Activated CD4-positive, alpha-beta T cell treated with anti-CD3 and anti-CD28 coated beads, Interleukin-2, amount 10 ng/mL, durations not matched to agents 24 days and 14 days (primary cell): ENCODE results near the gene BRD8. TPM values are rescaled to one million over a fixed set of nuclear protein-coding genes. Genes with fewer than 3 reads are reported as not detected.
A peak's percentile ranks its signal among the peaks of the same experiment; 100 is the strongest.

Source experiments
- DNase-seq: peaks from one replicate; pipeline ENCODE4 v3.0.0; 2022
- H3K27ac Mint-ChIP-seq: one replicate; pipeline ENCODE4 v1.8.0; 2022; ENCODE audit warnings: mild to moderate bottlenecking, mixed read lengths
- H3K27me3 Mint-ChIP-seq: one replicate; pipeline ENCODE4 v1.8.0; 2022; ENCODE audit warnings: mixed read lengths
- H3K36me3 Mint-ChIP-seq: one replicate; pipeline ENCODE4 v1.8.0; 2022; ENCODE audit warnings: low read depth, mild to moderate bottlenecking, mixed read lengths
- H3K4me1 Mint-ChIP-seq: one replicate; pipeline ENCODE4 v1.8.0; 2021; ENCODE audit warnings: mixed read lengths
- H3K4me3 Mint-ChIP-seq: one replicate; pipeline ENCODE4 v1.8.0; 2022; ENCODE audit warnings: mild to moderate bottlenecking, moderate library complexity, mixed read lengths
- H3K9me3 Mint-ChIP-seq: one replicate; pipeline ENCODE4 v1.8.0; 2021; ENCODE audit warnings: mixed read lengths
- intact Hi-C: fragments of 100-400 bp; cut with micrococcal nuclease; formaldehyde crosslinking; loops from one replicate; pipeline ENCODE4 v1.15.1; 2023
- total RNA-seq: library from RNA; stranded (reverse); gene quantifications from 2 replicates; pipeline ENCODE4 v1.2.3, GENCODE V29; 2022

Gene BRD8
- total RNA-seq, 1 donor from 2014 or later: 61.1 TPM

GRCh38 chr5:138107213-138107612, 71.2 kb downstream of the BRD8 start:
- no peaks in the 10 kb centered on the region for H3K36me3 Mint-ChIP-seq
- peaks cover 3% of the 10 kb centered on the region for H3K4me1 Mint-ChIP-seq
- no peaks in the 10 kb centered on the region for H3K9me3 Mint-ChIP-seq
- DNase-seq: no peak
- no peak overlapping the region for H3K27ac Mint-ChIP-seq
- H3K4me3 Mint-ChIP-seq: no peak overlapping the region
- intact Hi-C loops: no loop called here
- H3K27me3 Mint-ChIP-seq: peaks cover 15% of the 10 kb centered on the region

GRCh38 chr5:138105709-138106108, 72.7 kb downstream of the BRD8 start:
- no peaks in the 10 kb centered on the region for H3K9me3 Mint-ChIP-seq
- intact Hi-C loops: no loop called here
- peaks cover 3% of the 10 kb centered on the region for H3K4me1 Mint-ChIP-seq
- H3K4me3 Mint-ChIP-seq: no peak overlapping the region
- DNase-seq: no peak
- H3K27ac Mint-ChIP-seq: no peak overlapping the region
- H3K36me3 Mint-ChIP-seq: no peaks in the 10 kb centered on the region
- H3K27me3 Mint-ChIP-seq: peaks cover 13% of the 10 kb centered on the region

GRCh38 chr5:138103319-138103637, 75.2 kb downstream of the BRD8 start:
- no peaks in the 10 kb centered on the region for H3K36me3 Mint-ChIP-seq
- no peak for DNase-seq
- intact Hi-C loops: no loop called here
- H3K4me3 Mint-ChIP-seq: no peak overlapping the region
- peaks cover 10% of the 10 kb centered on the region for H3K27me3 Mint-ChIP-seq
- H3K9me3 Mint-ChIP-seq: no peaks in the 10 kb centered on the region
- no peak overlapping the region for H3K27ac Mint-ChIP-seq
- H3K4me1 Mint-ChIP-seq: peaks cover 3% of the 10 kb centered on the region

GRCh38 chr5:138102454-138103318, 75.7 kb downstream of the BRD8 start:
- DNase-seq: no peak
- no peaks in the 10 kb centered on the region for H3K36me3 Mint-ChIP-seq
- no peaks in the 10 kb centered on the region for H3K9me3 Mint-ChIP-seq
- H3K4me3 Mint-ChIP-seq: no peak overlapping the region
- intact Hi-C loops: no loop called here
- peaks cover 3% of the 10 kb centered on the region for H3K4me1 Mint-ChIP-seq
- peaks cover 9% of the 10 kb centered on the region for H3K27me3 Mint-ChIP-seq
- H3K27ac Mint-ChIP-seq: no peak overlapping the region

- no peaks in the 10 kb centered on the region for H3K9me3 Mint-ChIP-seq
- no peaks in the 10 kb centered on the region for H3K36me3 Mint-ChIP-seq
- DNase-seq: no peak
- H3K4me1 Mint-ChIP-seq: peaks cover 24% of the 10 kb centered on the region
- no peak overlapping the region for H3K27ac Mint-ChIP-seq
- H3K4me3 Mint-ChIP-seq: no peak overlapping the region
- peaks cover 2% of the 10 kb centered on the region for H3K27me3 Mint-ChIP-seq
- intact Hi-C loops: no loop called here
Measured at GRCh38 chr5:138096997-138097828, 81.2 kb downstream of the BRD8 start.

- H3K27me3 Mint-ChIP-seq: peaks cover 2% of the 10 kb centered on the region
- peak overlapping the region; percentile 1 for H3K27ac Mint-ChIP-seq
- H3K4me1 Mint-ChIP-seq: peaks cover 24% of the 10 kb centered on the region
- H3K4me3 Mint-ChIP-seq: no peak overlapping the region
- DNase-seq: no peak
- intact Hi-C loops: no loop called here
- H3K36me3 Mint-ChIP-seq: no peaks in the 10 kb centered on the region
- H3K9me3 Mint-ChIP-seq: no peaks in the 10 kb centered on the region
Measured at GRCh38 chr5:138096363-138096762, 82.1 kb downstream of the BRD8 start.

- intact Hi-C loops: no loop called here
- Mint-ChIP-seq H3K27ac (no peak overlapping the region), H3K4me1 (peaks cover 24% of the 10 kb centered on the region), H3K9me3 (no peaks in the 10 kb centered on the region), H3K27me3 (peaks cover 4% of the 10 kb centered on the region), H3K4me3 (no peak overlapping the region), H3K36me3 (no peaks in the 10 kb centered on the region)
- no peak for DNase-seq
Measured at GRCh38 chr5:138095100-138095907, 83.1 kb downstream of the BRD8 start.

GRCh38 chr5:138093036-138093435, 85.4 kb downstream of the BRD8 start:
- no peak for DNase-seq
- intact Hi-C loops: no loop called here
- peaks cover 24% of the 10 kb centered on the region for H3K4me1 Mint-ChIP-seq
- H3K9me3 Mint-ChIP-seq: no peaks in the 10 kb centered on the region
- peaks cover 2% of the 10 kb centered on the region for H3K27me3 Mint-ChIP-seq
- H3K36me3 Mint-ChIP-seq: no peaks in the 10 kb centered on the region
- H3K4me3 Mint-ChIP-seq: no peak overlapping the region
- no peak overlapping the region for H3K27ac Mint-ChIP-seq

- Mint-ChIP-seq H3K9me3 (no peaks in the 10 kb centered on the region), H3K27ac (no peak overlapping the region), H3K4me1 (peaks cover 21% of the 10 kb centered on the region), H3K27me3 (peaks cover 2% of the 10 kb centered on the region), H3K36me3 (no peaks in the 10 kb centered on the region), H3K4me3 (no peak overlapping the region)
- DNase-seq: no peak
- intact Hi-C loops: no loop called here
Measured at GRCh38 chr5:138092301-138092700, 86.1 kb downstream of the BRD8 start.

GRCh38 chr5:138091685-138092084, 86.7 kb downstream of the BRD8 start:
- Mint-ChIP-seq H3K4me1 (peaks cover 19% of the 10 kb centered on the region), H3K27ac (no peak overlapping the region), H3K36me3 (no peaks in the 10 kb centered on the region), H3K27me3 (peaks cover 2% of the 10 kb centered on the region), H3K4me3 (no peak overlapping the region), H3K9me3 (no peaks in the 10 kb centered on the region)
- intact Hi-C loops: no loop called here
- DNase-seq: no peak

Other genes starting within 250 kb of the BRD8 start
- gene FAM13B, start 145.6 kb downstream of the BRD8 start, total RNA-seq: 15.1 and 15.6 TPM in 2 replicates
- not detected in 2 replicates for gene WNT8A, start 94.6 kb downstream of the BRD8 start, total RNA-seq
- not detected in 2 replicates for gene NME5, start 39.2 kb downstream of the BRD8 start, total RNA-seq
- gene KIF20A, start 482 bp upstream of the BRD8 start, total RNA-seq: 18.0 and 19.7 TPM in 2 replicates
- 46.6 and 47.9 TPM in 2 replicates for gene CDC23, start 34.7 kb upstream of the BRD8 start, total RNA-seq
- gene GFRA3, start 96.0 kb upstream of the BRD8 start, total RNA-seq: not detected in 2 replicates
- 6.7 and 7.9 TPM in 2 replicates for gene CDC25C, start 153.2 kb upstream of the BRD8 start, total RNA-seq
- 24.1 and 27.1 TPM in 2 replicates for gene FAM53C, start 159.6 kb upstream of the BRD8 start, total RNA-seq
- 48.7 and 52.7 TPM in 2 replicates for gene KDM3B, start 174.1 kb upstream of the BRD8 start, total RNA-seq